ENCODE data around the gene SVIP.

GRCh38 chr11:22774716-22775115 lies 54.9 kb downstream of the SVIP start:
- TF ChIP-seq CTCF (IDR thresholded peaks at IDR 0.05; ENCODE audit: borderline replicate concordance, extremely low read depth, low read length, poor library complexity, severe bottlenecking) (no peak), EZH2 (IDR thresholded peaks at IDR 0.05; ENCODE audit: borderline replicate concordance, low read depth, low read length, severe bottlenecking) (no peak)

Measured in DND-41 (cell line).